Body of pancreas (tissue), 4 donors: ENCODE results near the gene TXNIP.

Experiments
- CTCF ChIP-seq, 7 experiments: fragments of 450-650 bp in 4 of 7; fragments of 200-600 bp in 3 of 7; sonication (generic) in 3 of 7; IDR thresholded peaks; one replicate each; pipeline ENCODE4 v1.5.1; 2016 to 2019; ENCODE audit warnings: antibody characterized with exemption in 7 of 7
- POLR2A ChIP-seq, 3 donors: fragments of 450-650 bp; IDR thresholded peaks; one replicate each; pipeline ENCODE4 v1.6.1; 2016; ENCODE audit warnings: antibody characterized with exemption in 3 of 3, mild to moderate bottlenecking in 2 of 3

DNA sequence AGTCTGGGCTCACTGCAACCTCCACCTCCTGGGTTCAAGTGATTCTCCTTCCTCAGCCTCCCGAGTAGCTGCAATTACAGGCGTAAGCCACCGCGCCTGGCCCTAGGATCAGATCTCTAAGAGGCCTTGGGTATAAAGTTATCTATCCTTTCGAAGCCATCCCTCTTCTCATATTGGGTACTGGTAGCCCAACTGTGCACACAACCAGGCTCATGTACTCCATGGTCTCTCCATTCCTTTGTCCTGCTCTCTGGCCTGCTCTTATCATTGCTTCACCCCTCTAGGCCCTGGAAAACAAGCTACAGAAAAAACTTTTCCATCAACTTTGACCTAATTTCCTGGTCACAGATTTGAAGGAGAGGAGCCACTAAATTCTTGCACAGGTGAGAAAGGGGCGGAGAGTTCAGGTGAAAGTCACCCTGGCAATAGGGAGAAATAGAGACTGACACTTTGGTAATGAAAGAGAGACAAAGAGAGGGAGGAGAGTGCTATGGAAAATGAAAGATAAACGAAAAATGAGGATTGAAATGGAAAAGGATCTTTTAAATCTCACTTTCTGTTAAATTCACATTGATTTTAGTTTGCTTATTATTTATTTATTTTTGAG, 6.0 kb downstream of the TXNIP start:
- TF ChIP-seq POLR2A (IDR thresholded peaks at IDR 0.05) (peak in 2 of 3 donors; percentile 21 to 38), CTCF (IDR thresholded peaks at IDR 0.05) (peak in 1 of 7 experiments; percentile 1)
